Calu3 (cell line): ENCODE measurements around the gene PPP1R12B. TPM values are rescaled to one million over a fixed set of nuclear protein-coding genes. Genes with fewer than 3 reads are reported as not detected.
"Not testable (repeated sequence)": the region's sequence is repeated elsewhere in the genome, so short reads cannot be mapped to it uniquely, and the experiment has no call there.

Experiments
- BruUV-seq: library from RNA; stranded (reverse); fragments of 400-500 nt; replicated peaks from 2 replicates; lab custom pipeline; 2021; lab: Mats Ljungman, UMichigan
- CTCF ChIA-PET: fragments of 300-600 bp; sonication (Branson Sonifier 250); formaldehyde crosslinking; loops from one replicate; lab custom pipeline; 2022; ENCODE audit warnings: antibody characterized with exemption; lab: Charles Lee
- DNase-seq: peaks from one replicate; pipeline ENCODE4 v3.0.0; 2022
- H3K27ac Mint-ChIP-seq: one replicate; pipeline ENCODE4 v1.8.0; 2022; ENCODE audit warnings: mixed read lengths; ENCODE audit not compliant: unreplicated experiment
- H3K27me3 Mint-ChIP-seq: one replicate; pipeline ENCODE4 v1.8.0; 2022; ENCODE audit warnings: mixed read lengths; ENCODE audit not compliant: unreplicated experiment
- H3K36me3 Mint-ChIP-seq: one replicate; pipeline ENCODE4 v1.8.0; 2022; ENCODE audit warnings: mild to moderate bottlenecking, moderate library complexity, mixed read lengths; ENCODE audit not compliant: insufficient read depth, unreplicated experiment
- H3K4me1 Mint-ChIP-seq: one replicate; pipeline ENCODE4 v1.8.0; 2022; ENCODE audit warnings: mild to moderate bottlenecking, low read depth, mixed read lengths; ENCODE audit not compliant: unreplicated experiment
- H3K4me3 Mint-ChIP-seq: one replicate; pipeline ENCODE4 v1.8.0; 2022; ENCODE audit warnings: mild to moderate bottlenecking, low read depth, moderate library complexity, mixed read lengths; ENCODE audit not compliant: unreplicated experiment
- H3K9me3 Mint-ChIP-seq: one replicate; pipeline ENCODE4 v1.8.0; 2022; ENCODE audit warnings: low read depth, mixed read lengths; ENCODE audit not compliant: unreplicated experiment
- intact Hi-C: fragments of 100-400 bp; cut with micrococcal nuclease; formaldehyde crosslinking; loops from one replicate; pipeline ENCODE4 v1.10.0; 2022; ENCODE audit not compliant: unreplicated experiment
- total RNA-seq: library from RNA; stranded (reverse); gene quantifications from 2 replicates; pipeline ENCODE4 v1.2.3, GENCODE V29; 2022
- TF ChIP-seq, protein P1 (sequence below): fragments of 200-600 bp; IDR thresholded peaks from one replicate; pipeline ENCODE4 v1.8.0; 2022; ENCODE audit warnings: antibody characterized with exemption; ENCODE audit not compliant: unreplicated experiment

Gene PPP1R12B
- total RNA-seq, 1 experiment from 2014 or later: 31.8 TPM

DNA sequence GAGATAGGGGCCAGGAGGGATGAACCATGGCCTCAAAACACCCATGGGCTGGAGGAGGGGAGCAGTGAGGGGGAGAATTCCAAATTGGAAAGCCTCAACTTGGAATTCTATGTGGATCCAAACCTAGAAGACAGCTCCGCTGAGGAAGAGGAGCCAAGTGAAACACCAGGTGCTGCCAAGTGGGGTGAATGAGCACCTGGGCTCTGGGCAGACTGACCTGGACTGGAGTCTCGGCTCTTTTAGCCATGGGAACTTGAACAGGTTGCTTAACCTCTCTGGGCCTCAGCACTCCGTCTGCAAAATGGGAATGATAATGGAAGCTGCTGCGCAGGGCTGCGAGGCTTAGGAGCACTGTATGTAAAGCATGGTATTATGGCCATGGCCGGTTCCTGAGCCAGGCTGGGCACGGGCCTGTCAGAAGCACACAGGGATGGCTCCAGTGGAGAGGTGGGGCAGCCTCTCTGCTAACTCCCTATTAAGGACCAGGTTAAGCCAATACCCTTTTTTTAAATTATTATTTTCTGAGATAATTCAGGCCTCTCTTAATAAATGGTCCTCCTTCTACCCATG lies 280.2 kb downstream of the PPP1R12B start:
- Mint-ChIP-seq H3K4me3 (no peak overlapping the region), H3K9me3 (no peaks in the 10 kb centered on the region), H3K27me3 (peaks cover 68% of the 10 kb centered on the region), H3K36me3 (no peaks in the 10 kb centered on the region), H3K27ac (no peak overlapping the region), H3K4me1 (no peaks in the 10 kb centered on the region)
- intact Hi-C loops: no loop called here
- BruUV-seq: no TSS peak
- TF ChIP-seq, protein P1, sequence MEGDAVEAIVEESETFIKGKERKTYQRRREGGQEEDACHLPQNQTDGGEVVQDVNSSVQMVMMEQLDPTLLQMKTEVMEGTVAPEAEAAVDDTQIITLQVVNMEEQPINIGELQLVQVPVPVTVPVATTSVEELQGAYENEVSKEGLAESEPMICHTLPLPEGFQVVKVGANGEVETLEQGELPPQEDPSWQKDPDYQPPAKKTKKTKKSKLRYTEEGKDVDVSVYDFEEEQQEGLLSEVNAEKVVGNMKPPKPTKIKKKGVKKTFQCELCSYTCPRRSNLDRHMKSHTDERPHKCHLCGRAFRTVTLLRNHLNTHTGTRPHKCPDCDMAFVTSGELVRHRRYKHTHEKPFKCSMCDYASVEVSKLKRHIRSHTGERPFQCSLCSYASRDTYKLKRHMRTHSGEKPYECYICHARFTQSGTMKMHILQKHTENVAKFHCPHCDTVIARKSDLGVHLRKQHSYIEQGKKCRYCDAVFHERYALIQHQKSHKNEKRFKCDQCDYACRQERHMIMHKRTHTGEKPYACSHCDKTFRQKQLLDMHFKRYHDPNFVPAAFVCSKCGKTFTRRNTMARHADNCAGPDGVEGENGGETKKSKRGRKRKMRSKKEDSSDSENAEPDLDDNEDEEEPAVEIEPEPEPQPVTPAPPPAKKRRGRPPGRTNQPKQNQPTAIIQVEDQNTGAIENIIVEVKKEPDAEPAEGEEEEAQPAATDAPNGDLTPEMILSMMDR: no peak
- DNase-seq: no peak
- CTCF ChIA-PET: no interaction called here

- DNase-seq, H3K4me1 Mint-ChIP-seq, intact Hi-C loops, BruUV-seq, H3K36me3 Mint-ChIP-seq, H3K27ac Mint-ChIP-seq, H3K4me3 Mint-ChIP-seq, H3K9me3 Mint-ChIP-seq: not testable (repeated sequence)
- CTCF ChIA-PET: interaction anchor here (0.6 kb wide), 2 partner anchors 186 to 611 kb away, joined by 4 to 7 read pairs; no protein-coding TSS in a partner anchor
- H3K27me3 Mint-ChIP-seq: peaks cover 74% of the 10 kb centered on the region
Measured at GRCh38 chr1:202629257-202629811, 280.8 kb downstream of the PPP1R12B start.

- H3K27me3 Mint-ChIP-seq: peaks cover 81% of the 10 kb centered on the region
- H3K27ac Mint-ChIP-seq, DNase-seq, H3K9me3 Mint-ChIP-seq, BruUV-seq, H3K36me3 Mint-ChIP-seq, intact Hi-C loops, H3K4me3 Mint-ChIP-seq, H3K4me1 Mint-ChIP-seq, CTCF ChIA-PET: not testable (repeated sequence)
Measured at GRCh38 chr1:202630096-202630495, 281.6 kb downstream of the PPP1R12B start.

DNA sequence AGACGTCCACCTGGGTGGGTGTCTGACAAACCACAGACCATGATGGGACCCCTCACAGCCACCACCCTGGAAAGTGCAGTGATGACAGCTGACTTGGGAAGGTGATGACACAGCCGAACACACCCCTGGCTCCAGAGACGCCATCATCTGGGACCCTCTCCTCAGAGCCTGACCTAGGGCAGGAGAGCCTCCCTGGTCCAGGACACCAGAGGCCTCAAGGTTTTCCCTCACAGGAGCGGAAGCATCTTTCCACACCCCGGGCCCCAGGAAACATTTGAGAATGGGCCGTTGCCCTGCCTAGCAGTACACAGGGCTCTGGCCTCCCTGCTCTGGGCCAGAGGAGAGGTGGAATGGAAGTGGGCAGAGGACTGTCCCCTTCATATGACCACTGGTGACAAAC lies 282.0 kb downstream of the PPP1R12B start:
- no peaks in the 10 kb centered on the region for H3K4me1 Mint-ChIP-seq
- no peak overlapping the region for H3K27ac Mint-ChIP-seq
- peaks cover 86% of the 10 kb centered on the region for H3K27me3 Mint-ChIP-seq
- no peaks in the 10 kb centered on the region for H3K36me3 Mint-ChIP-seq
- TF ChIP-seq, protein P1: no peak
- intact Hi-C loops: no loop called here
- no TSS peak for BruUV-seq
- CTCF ChIA-PET: interaction anchor here (0.7 kb wide), 1 partner anchor 41 kb away, joined by 4 read pairs; no protein-coding TSS in a partner anchor
- H3K4me3 Mint-ChIP-seq: no peak overlapping the region
- H3K9me3 Mint-ChIP-seq: no peaks in the 10 kb centered on the region
- DNase-seq: no peak

- intact Hi-C loops: no loop called here
- TF ChIP-seq, protein P1: no peak
- H3K27ac Mint-ChIP-seq: no peak overlapping the region
- no peaks in the 10 kb centered on the region for H3K9me3 Mint-ChIP-seq
- no peaks in the 10 kb centered on the region for H3K4me1 Mint-ChIP-seq
- H3K4me3 Mint-ChIP-seq: no peak overlapping the region
- BruUV-seq: no TSS peak
- no peaks in the 10 kb centered on the region for H3K36me3 Mint-ChIP-seq
- peaks cover 93% of the 10 kb centered on the region for H3K27me3 Mint-ChIP-seq
- CTCF ChIA-PET: interaction anchor here (0.7 to 1.1 kb wide), 2 partner anchors 40 to 89 kb away, joined by 3 to 4 read pairs; no protein-coding TSS in a partner anchor
- DNase-seq: no peak
Measured at GRCh38 chr1:202631076-202631923, 282.8 kb downstream of the PPP1R12B start.
